Measurements from ENCODE around the gene FGF8.
A peak's percentile ranks its signal among the peaks of the same experiment; 100 is the strongest.

The FGF8 gene

DNA sequence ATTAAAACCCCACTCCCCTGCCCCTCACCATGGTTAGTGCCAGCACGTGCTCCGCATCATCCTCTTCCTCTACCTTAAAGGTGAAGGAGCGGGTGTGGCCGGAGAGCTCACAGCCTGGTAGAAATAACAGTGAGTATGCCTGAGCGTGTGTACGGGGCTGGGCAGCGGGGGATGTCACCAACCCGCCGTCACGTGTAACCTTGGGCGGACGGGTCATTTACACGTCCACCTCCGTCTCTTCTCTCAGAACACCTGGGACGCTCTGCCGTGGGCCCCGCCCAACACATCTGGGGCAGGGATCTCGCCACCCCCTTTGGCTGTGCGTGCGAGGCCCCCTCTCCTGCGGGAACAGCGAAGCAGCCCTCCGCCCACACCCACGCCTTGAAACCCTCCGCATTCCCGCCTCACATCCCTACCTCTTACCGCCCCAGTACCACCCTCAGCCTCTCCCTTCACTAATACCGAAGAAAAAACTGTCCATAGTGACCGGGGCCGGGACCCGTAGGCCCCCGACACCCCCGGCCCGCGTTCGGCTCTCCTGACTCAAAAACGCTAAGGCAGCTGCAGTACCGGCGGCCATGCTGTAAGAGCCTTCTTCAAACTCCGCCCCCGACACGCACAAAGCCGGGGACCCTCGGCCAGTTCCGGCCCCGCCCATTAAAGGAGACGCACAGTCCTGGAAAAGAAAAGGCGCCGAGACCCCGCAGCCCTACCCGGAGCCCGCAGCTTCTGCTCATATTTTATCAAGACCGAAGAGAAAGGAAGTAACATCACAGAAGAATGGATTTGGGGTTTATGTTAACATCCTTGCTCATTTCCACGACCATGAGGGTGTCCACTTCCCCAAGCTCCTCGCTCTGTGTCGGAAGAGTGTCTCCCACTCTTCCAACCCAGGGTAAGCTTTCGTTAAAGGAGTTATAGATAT lies 7.2 kb upstream of the FGF8 start, which contains the start of gene NPM3:
Gene NPM3, minus strand, starts transcription at position 636 of the 925 bp plus-strand sequence. Its CDS starts 56 bp downstream, at position 580.
- peak; percentile 79 to 80 for DNase-seq (ENCODE audit: low read depth in 2 of 2)
- peak within 1 kb of the TSS; percentile 79 to 89 for H3K4me3 ChIP-seq (replicated peaks in 1 of 2; ENCODE audit: low read depth in 2 of 2, low read length in 2 of 2)
- TF ChIP-seq, protein P1, sequence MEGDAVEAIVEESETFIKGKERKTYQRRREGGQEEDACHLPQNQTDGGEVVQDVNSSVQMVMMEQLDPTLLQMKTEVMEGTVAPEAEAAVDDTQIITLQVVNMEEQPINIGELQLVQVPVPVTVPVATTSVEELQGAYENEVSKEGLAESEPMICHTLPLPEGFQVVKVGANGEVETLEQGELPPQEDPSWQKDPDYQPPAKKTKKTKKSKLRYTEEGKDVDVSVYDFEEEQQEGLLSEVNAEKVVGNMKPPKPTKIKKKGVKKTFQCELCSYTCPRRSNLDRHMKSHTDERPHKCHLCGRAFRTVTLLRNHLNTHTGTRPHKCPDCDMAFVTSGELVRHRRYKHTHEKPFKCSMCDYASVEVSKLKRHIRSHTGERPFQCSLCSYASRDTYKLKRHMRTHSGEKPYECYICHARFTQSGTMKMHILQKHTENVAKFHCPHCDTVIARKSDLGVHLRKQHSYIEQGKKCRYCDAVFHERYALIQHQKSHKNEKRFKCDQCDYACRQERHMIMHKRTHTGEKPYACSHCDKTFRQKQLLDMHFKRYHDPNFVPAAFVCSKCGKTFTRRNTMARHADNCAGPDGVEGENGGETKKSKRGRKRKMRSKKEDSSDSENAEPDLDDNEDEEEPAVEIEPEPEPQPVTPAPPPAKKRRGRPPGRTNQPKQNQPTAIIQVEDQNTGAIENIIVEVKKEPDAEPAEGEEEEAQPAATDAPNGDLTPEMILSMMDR (IDR thresholded peaks at IDR 0.05; ENCODE audit: low read depth, low read length) = no peak

DNA sequence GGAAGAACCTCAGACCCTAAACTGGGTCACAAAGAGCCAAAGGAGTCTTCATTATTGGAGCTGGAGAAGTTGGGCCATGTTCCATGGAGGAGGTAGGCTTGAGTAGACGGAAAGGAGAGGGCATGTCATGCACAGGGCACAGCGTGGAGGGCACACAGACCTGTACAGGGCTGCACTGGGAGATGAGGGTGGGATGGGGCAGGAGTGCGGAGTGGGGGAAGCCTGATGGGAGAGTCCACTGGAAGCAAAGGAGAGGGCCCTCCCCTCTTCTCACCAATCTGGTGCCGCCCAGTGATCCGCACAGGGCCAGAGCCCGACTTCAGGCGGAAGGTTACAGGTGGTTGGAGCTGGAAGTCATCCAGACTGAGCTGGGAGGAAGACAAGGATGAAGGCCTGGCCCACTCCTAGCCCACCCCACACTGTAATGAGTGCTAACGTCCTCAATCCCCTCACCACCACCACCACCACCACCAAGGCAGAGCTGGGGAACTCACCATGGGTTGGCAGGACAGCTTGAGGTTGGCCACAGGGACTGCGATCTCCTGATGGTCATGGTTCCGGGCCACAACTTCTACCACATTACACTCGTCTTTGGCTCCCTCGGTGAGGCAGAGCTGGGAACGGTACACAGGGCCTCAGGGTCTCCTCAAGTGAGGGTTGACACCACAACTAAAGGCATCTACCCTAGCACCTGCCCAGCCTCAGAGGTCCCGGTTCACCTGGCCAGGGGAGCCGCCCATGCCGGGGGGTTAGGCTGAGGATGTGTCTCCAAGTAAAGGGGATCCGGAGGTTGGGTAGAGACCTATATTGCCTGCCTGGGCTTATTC lies 6.3 kb upstream of the FGF8 start:
- H3K4me3 ChIP-seq (replicated peaks in 1 of 2; ENCODE audit: low read depth in 2 of 2, low read length in 2 of 2) = peak overlapping the region; percentile 79 to 89
- no peak for DNase-seq (ENCODE audit: low read depth in 2 of 2)
- TF ChIP-seq, protein P1 (IDR thresholded peaks at IDR 0.05; ENCODE audit: low read depth, low read length) = no peak

DNA sequence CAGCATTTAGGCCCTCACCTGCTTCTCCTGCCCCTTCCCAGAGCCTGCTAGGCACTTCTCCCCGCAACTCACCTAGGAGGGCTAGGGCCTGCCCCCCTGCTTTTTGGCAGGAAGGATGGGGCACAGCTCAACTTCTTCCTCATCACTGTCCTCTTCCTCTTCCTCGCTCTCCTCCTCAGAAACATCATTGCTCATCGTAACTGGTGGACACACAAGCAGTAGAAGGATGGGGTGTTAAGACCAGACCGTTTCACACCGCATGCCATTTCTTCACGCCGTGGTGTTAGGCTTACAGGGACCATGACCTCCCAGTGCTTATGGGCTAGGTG lies 5.7 kb upstream of the FGF8 start:
- TF ChIP-seq, protein P1 (IDR thresholded peaks at IDR 0.05; ENCODE audit: low read depth, low read length) = no peak
- DNase-seq (ENCODE audit: low read depth in 2 of 2) = no peak
- no peak overlapping the region for H3K4me3 ChIP-seq (replicated peaks in 1 of 2; ENCODE audit: low read depth in 2 of 2, low read length in 2 of 2)

DNA sequence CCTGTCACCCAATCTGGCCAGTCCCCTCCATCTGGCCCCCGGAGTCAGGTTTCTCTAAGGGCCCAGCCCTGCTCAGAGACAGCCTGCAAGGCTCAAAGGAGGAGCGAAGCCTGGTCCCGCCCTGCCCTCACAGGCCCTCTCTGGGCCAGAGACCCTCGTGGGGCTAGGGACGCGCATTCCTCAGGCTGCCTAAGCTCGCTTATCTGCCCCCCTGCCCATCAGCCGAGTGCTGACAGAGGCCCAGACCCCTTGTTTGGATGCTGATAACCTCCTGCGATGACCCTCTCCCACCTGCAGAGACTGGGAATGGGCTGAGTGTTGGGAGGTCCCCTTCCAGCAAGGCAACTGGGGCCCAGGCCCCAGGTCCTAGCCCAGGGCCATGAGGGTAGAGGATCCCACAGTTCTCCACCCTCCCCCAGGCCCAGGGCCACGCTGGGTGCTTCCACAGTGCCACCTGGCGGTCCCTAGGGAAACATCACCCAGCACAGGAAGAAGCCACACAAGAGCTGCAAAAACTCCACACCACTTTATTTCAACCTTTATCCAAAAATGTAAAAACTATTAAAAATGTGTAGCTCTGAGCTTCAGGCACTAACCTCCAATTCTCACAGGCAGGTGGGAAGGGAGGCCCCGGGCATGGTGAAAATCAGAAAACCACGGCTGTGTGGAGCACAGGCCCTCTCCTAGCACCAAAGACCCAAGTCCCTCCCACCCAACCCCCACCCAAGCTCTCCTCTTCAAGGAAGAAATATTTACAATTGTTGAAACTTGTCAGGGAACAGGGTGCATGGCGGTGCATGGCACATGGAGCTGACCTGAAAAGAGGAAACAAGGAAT lies 5.1 kb upstream of the FGF8 start:
- H3K4me3 ChIP-seq (replicated peaks in 1 of 2; ENCODE audit: low read depth in 2 of 2, low read length in 2 of 2) = no peak overlapping the region
- DNase-seq (ENCODE audit: low read depth in 2 of 2) = peak; percentile 70 to 72
- TF ChIP-seq, protein P1 (IDR thresholded peaks at IDR 0.05; ENCODE audit: low read depth, low read length) = peak; percentile 91

DNA sequence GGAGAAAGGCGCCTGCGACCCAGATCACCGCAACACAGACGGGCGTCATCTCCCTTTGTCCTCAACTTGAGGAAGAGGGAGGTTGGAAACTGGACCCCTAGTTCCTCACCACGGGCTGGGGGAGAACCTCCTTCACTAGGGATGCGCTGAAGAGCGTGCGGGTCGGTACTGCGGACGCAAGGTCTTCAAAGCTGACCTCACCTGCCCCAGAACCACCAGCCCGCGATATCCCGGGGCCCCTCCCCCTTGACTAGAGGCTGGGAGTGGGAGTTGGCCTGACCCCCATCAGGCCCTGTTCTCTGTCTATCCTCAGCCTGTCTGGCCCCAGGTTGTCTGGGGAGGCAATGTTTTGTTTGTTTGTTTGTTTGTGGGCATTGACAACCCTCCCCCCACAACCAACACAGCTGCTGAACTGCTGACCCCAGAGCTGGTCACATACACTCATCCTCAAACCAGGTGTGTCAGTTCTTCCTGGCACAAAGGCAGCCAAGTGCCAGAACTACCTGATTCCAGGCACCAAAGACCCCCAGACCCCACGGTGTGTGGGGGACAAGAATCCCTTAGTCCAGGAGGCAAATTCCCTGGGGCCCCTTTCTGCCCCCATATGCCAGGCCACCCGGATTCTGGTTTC lies 4.4 kb upstream of the FGF8 start:
- H3K4me3 ChIP-seq (replicated peaks in 1 of 2; ENCODE audit: low read depth in 2 of 2, low read length in 2 of 2) = peak overlapping the region; percentile 8
- TF ChIP-seq, protein P1 (IDR thresholded peaks at IDR 0.05; ENCODE audit: low read depth, low read length) = no peak

More for the DNA sequence above, 4.4 kb upstream of the FGF8 start:
- DNase-seq (ENCODE audit: low read depth in 2 of 2) = no peak
